Activated naive CD4-positive, alpha-beta T cell treated with anti-CD3 and anti-CD28 coated beads, Interleukin-2, amount 10 ng/mL, durations not matched to agents 7 days and 5 days (primary cell): ENCODE results near the gene ZFPL1.
A peak's percentile ranks its signal among the peaks of the same experiment; 100 is the strongest.

ENCODE experiments used
- CTCF ChIA-PET: fragments of 350-600 bp; sonication (Branson Sonifier 250); formaldehyde crosslinking; loops from one replicate; lab custom pipeline; 2021; ENCODE audit warnings: antibody characterized with exemption; lab: Charles Lee
- DNase-seq: peaks from one replicate; pipeline ENCODE4 v3.0.0-alpha.2; 2020
- H3K27ac Mint-ChIP-seq: one replicate; pipeline ENCODE4 v1.8.0; 2021; ENCODE audit warnings: mild to moderate bottlenecking, moderate library complexity, mixed read lengths
- H3K27me3 Mint-ChIP-seq: one replicate; pipeline ENCODE4 v1.8.0; 2021; ENCODE audit warnings: mild to moderate bottlenecking, mixed read lengths
- H3K36me3 Mint-ChIP-seq: one replicate; pipeline ENCODE4 v1.8.0; 2021; ENCODE audit warnings: mixed read lengths
- H3K4me1 Mint-ChIP-seq: one replicate; pipeline ENCODE4 v1.8.0; 2021; ENCODE audit warnings: mixed read lengths
- H3K4me3 Mint-ChIP-seq: one replicate; pipeline ENCODE4 v1.8.0; 2021; ENCODE audit warnings: mild to moderate bottlenecking, moderate library complexity, mixed read lengths
- H3K9me3 Mint-ChIP-seq: one replicate; pipeline ENCODE4 v1.8.0; 2021; ENCODE audit warnings: mixed read lengths

The ZFPL1 gene

GRCh38 chr11:65127473-65128181 lies 43.6 kb downstream of the ZFPL1 start:
- H3K4me3 Mint-ChIP-seq: no peak overlapping the region
- CTCF ChIA-PET: interaction anchor here (0.9 kb wide), 1 partner anchor 53 kb away, joined by 4 read pairs; no protein-coding TSS in a partner anchor
- H3K27me3 Mint-ChIP-seq: no peaks in the 10 kb centered on the region
- H3K9me3 Mint-ChIP-seq: no peaks in the 10 kb centered on the region
- no peak for DNase-seq
- peaks cover 44% of the 10 kb centered on the region for H3K36me3 Mint-ChIP-seq
- H3K4me1 Mint-ChIP-seq: peaks cover 27% of the 10 kb centered on the region
- no peak overlapping the region for H3K27ac Mint-ChIP-seq

GRCh38 chr11:65128182-65129145 lies 44.4 kb downstream of the ZFPL1 start:
- no peaks in the 10 kb centered on the region for H3K9me3 Mint-ChIP-seq
- peaks cover 29% of the 10 kb centered on the region for H3K4me1 Mint-ChIP-seq
- no peak overlapping the region for H3K4me3 Mint-ChIP-seq
- DNase-seq: no peak
- H3K27ac Mint-ChIP-seq: peak overlapping the region; percentile 37
- CTCF ChIA-PET: interaction anchor here (0.9 kb wide), 1 partner anchor 53 kb away, joined by 4 read pairs; no protein-coding TSS in a partner anchor
- H3K27me3 Mint-ChIP-seq: no peaks in the 10 kb centered on the region
- H3K36me3 Mint-ChIP-seq: peaks cover 50% of the 10 kb centered on the region

DNA sequence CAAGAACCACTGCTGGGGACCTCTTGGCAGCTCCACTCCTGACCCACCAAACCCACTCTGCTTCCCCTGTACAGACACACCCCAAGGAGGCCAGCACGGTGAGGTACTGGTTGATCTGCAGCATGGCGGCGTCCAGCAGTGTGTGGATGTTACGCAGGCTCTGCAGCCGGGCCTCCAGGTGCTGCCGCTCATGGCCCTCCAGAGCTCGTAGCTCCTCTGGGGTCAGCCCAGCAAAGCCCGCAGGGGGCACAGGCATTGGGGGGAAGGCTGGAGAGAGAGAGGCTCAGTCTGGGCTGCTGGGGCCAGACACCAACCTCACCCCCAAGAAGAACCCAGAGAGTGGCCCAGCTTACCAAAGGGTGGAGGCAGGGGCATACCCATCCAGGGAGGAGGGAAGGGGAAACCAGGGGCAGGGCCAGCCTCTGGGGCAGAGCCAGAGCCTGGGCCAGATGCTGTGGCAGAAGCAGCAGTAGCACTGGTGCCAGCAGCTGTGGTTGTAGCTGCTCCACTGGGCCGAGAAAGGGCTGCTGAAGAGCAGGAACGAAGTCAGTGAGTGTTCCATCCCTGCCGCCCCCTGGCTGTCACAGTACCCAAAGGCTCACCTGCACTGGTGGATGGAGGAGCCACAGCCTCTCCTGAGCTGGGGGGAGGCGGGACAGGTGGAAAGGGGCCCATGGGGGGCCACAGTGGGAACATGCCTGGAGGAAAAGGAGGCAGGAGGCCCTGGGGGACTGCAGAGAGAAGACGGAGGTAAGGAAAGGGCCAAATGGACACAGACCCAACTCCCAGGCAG lies 45.8 kb downstream of the ZFPL1 start:
- no peaks in the 10 kb centered on the region for H3K27me3 Mint-ChIP-seq
- no peak for DNase-seq
- CTCF ChIA-PET: no interaction called here
- no peaks in the 10 kb centered on the region for H3K9me3 Mint-ChIP-seq
- H3K36me3 Mint-ChIP-seq: peaks cover 45% of the 10 kb centered on the region
- peaks cover 22% of the 10 kb centered on the region for H3K4me1 Mint-ChIP-seq
- H3K27ac Mint-ChIP-seq: no peak overlapping the region
- no peak overlapping the region for H3K4me3 Mint-ChIP-seq

DNA sequence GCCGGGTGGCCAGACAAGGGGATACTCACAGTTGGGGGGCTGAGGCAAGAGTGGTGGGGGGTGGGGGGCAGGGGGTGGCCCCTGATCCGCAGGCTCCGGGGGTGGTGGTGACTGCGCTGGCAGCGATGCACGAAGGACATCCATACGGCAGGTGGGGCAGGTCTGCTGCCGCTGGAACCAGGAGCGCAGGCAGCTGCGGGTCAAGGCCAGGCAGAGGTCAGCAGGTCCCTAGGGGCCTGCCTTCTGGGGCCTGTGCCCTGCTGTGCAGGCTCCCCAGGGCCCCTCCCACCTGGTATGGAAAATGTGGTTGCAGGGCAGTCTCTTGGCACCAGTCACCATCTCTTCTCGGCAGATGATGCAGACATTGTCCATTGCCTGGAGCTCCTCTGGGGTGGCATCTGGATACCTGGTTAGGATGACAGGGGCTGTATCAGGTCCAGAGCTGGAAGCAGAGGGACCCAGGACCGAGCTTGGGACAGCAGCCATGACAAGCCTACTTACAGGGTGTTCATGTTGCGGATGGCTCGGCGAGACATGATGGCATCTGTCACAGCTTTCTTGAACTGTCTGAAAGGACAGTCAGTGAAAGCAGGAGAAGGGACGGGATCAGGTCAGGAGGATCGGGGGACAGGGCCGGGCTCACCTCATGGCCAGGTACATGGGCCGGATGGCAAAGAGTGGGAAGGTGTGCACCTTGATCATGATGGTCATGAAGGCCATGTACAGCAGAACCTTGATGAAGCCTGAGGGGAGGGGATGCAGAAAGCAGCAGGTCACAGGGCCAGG lies 46.8 kb downstream of the ZFPL1 start:
- no peak overlapping the region for H3K27ac Mint-ChIP-seq
- CTCF ChIA-PET: interaction anchor here (0.7 kb wide), 1 partner anchor 379 kb away, joined by 3 read pairs; no protein-coding TSS in a partner anchor
- peak overlapping the region; percentile 15 for H3K4me3 Mint-ChIP-seq
- peaks cover 37% of the 10 kb centered on the region for H3K36me3 Mint-ChIP-seq
- no peaks in the 10 kb centered on the region for H3K9me3 Mint-ChIP-seq
- DNase-seq: no peak
- H3K4me1 Mint-ChIP-seq: peaks cover 28% of the 10 kb centered on the region
- H3K27me3 Mint-ChIP-seq: no peaks in the 10 kb centered on the region

- peaks cover 34% of the 10 kb centered on the region for H3K4me1 Mint-ChIP-seq
- no peaks in the 10 kb centered on the region for H3K27me3 Mint-ChIP-seq
- no peak overlapping the region for H3K27ac Mint-ChIP-seq
- no peaks in the 10 kb centered on the region for H3K9me3 Mint-ChIP-seq
- H3K36me3 Mint-ChIP-seq: peaks cover 35% of the 10 kb centered on the region
- peak overlapping the region; percentile 15 for H3K4me3 Mint-ChIP-seq
- no peak for DNase-seq
- CTCF ChIA-PET: interaction anchor here (0.7 kb wide), 1 partner anchor 378 kb away, joined by 3 read pairs; no protein-coding TSS in a partner anchor
These were observed 47.4 kb downstream of the ZFPL1 start for GRCh38 chr11:65131417-65131776.

DNA sequence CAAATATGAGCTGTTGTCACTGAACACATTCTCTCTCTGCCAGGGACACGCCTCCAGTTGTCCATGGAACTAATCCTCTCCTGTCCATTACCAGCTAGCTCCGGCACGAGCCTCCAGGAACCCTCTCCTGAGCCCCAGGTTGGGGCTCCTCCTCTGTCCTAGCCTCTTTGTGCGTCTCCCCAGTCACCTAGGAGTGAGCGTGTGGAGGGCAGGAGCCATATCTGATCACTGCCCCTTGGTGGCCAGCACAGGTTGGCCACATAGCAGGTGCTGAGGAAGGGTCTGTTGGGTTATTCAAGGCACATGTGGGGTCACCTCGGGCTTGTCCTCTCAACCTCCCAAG lies 47.8 kb downstream of the ZFPL1 start:
- Mint-ChIP-seq H3K4me3 (peak overlapping the region; percentile 10), H3K4me1 (peaks cover 37% of the 10 kb centered on the region), H3K27me3 (no peaks in the 10 kb centered on the region), H3K9me3 (no peaks in the 10 kb centered on the region), H3K36me3 (peaks cover 31% of the 10 kb centered on the region), H3K27ac (no peak overlapping the region)
- no peak for DNase-seq
- CTCF ChIA-PET: interaction anchor here (0.7 kb wide), 1 partner anchor 378 kb away, joined by 3 read pairs; no protein-coding TSS in a partner anchor

- peak overlapping the region; percentile 99 for H3K4me3 Mint-ChIP-seq
- H3K27me3 Mint-ChIP-seq: no peaks in the 10 kb centered on the region
- peaks cover 40% of the 10 kb centered on the region for H3K4me1 Mint-ChIP-seq
- H3K27ac Mint-ChIP-seq: peak overlapping the region; percentile 100
- H3K36me3 Mint-ChIP-seq: peaks cover 27% of the 10 kb centered on the region
- H3K9me3 Mint-ChIP-seq: no peaks in the 10 kb centered on the region
- CTCF ChIA-PET: no interaction called here
- no peak for DNase-seq
These were observed 48.4 kb downstream of the ZFPL1 start for GRCh38 chr11:65132238-65132987.

DNA sequence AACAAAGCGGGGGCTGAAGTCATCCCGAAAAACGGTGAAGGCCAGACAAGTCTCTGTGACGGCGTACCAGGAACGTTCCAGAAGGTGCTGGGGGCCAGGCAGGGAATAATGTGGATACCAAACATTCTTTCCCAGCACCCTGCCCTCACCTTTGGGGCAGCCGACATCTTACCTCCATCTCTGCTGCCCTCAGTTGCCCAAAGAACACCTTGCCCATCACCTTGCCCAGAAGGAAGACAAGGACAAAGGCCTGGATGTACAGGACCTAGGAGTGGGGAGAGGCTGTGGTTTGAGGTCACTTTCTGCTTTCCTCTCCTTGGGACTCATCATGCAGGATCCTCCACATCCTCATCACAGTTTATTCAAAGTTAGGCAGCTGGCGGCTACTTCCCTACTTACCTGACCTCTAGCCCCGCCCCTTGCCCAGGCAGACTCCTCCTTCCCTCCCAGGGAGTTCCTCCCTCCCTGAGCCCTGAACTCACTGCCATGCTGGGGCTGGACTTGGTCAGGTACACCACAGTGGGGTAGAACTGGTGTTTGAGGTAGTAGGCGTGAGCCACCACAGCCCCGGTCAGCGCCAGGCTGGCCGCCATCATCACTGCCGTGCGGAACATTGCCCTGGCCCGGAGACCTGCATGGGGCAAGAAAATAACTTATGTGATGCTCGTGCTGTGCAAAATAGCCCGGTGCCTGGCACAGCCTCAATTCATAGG lies 49.1 kb downstream of the ZFPL1 start:
- CTCF ChIA-PET: interaction anchor here (3.3 kb wide), 1 partner anchor 12 kb away, joined by 9 read pairs; the partner anchor contains the start of genes FAU and MRPL49
- peaks cover 23% of the 10 kb centered on the region for H3K36me3 Mint-ChIP-seq
- peak overlapping the region; percentile 99 for H3K4me3 Mint-ChIP-seq
- peaks cover 42% of the 10 kb centered on the region for H3K4me1 Mint-ChIP-seq
- peak; percentile 81 for DNase-seq
- H3K27ac Mint-ChIP-seq: peak overlapping the region; percentile 100
- no peaks in the 10 kb centered on the region for H3K27me3 Mint-ChIP-seq
- no peaks in the 10 kb centered on the region for H3K9me3 Mint-ChIP-seq

- Mint-ChIP-seq H3K36me3 (peaks cover 23% of the 10 kb centered on the region), H3K4me1 (peaks cover 42% of the 10 kb centered on the region), H3K27me3 (no peaks in the 10 kb centered on the region), H3K27ac (peak overlapping the region; percentile 100), H3K9me3 (no peaks in the 10 kb centered on the region), H3K4me3 (peak overlapping the region; percentile 99)
- DNase-seq: peak; percentile 41
- CTCF ChIA-PET: interaction anchor here (3.3 kb wide), 1 partner anchor 12 kb away, joined by 9 read pairs; the partner anchor contains the start of genes FAU and MRPL49
These were observed 49.7 kb downstream of the ZFPL1 start for GRCh38 chr11:65133724-65134123.

DNA sequence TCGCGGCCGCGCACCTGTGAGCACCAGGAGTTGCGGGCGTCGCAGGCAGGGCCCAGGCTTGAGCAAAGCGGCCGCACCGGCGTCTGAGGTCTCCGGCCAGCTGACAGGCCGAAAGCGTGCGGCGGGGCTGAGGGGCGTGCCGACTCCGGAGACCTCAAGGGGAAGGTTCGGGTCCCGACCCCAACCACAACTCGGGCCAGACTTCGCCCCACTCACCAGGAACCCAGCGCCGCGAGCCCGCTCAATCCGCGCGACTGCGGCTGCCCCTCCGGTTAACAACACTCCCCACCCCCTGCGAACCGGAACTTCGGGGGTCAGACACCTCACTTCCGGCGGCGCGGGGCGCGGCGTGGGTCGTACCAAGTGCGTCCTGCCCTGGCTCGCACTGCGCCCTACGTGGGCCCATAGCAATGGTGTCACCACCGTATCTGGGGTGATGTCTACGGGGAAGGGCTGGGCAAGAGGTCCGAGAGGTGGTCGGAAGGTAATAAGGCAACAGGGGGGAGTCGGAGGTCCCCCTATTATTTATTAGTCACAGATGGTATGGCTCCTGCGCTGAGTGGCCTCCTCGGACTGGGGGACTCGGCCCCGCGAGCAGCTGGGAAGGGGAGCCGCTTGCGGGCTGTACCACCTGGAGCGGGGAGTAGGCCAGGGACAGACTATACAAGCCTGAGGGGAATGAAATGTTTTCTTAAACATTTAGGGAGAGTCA lies 50.4 kb downstream of the ZFPL1 start, which contains the start of gene SYVN1:
Gene SYVN1 (minus strand): TSS at position 280 of the 712 bp plus-strand sequence. CDS start 918 bp downstream, outside the sequence.
- Mint-ChIP-seq H3K36me3 (peaks cover 23% of the 10 kb centered on the region), H3K27me3 (no peaks in the 10 kb centered on the region), H3K4me1 (peaks cover 42% of the 10 kb centered on the region), H3K27ac (peak within 1 kb of the TSS; percentile 100), H3K4me3 (peak within 1 kb of the TSS; percentile 99), H3K9me3 (no peaks in the 10 kb centered on the region)
- CTCF ChIA-PET: interaction anchor here (1.3 to 3.3 kb wide), 2 partner anchors 13 to 22 kb away, joined by 3 to 9 read pairs; partner anchors contain the start of genes FAU and MRPL49
- peak; percentile 95 for DNase-seq

DNA sequence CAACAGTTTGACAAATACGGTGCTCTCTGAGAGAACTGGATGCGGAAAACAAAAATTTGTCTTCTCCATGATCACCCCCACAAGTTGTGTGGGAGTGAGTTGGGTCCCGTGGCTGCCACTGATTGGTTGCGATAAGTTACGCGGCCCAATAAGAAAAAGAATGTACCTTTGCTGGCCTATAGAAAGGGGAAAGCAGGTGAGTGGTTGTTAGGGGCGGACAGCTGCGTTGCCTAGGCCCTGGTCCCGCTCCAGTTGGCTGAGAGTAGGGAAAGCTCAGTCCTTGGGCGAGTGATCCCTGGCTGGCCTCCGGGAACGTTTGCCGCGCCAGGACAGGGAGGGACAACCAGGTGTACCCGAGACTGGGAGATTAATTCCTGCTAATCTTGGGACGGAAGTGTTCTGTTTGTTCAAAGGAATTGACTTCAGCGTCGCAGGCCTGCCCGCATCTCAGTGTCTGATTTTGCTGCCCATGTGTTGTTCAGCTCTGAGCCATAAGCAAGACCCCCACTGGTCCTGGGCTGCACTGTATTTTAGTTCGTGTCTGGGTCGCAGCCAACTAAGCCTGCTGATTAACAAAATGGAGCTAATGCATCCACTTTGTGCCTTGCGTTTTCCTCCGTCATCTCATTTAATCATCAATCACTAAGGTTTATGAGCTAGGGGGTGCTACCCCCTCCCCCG lies 51.1 kb downstream of the ZFPL1 start:
- Mint-ChIP-seq H3K4me3 (peak overlapping the region; percentile 99), H3K27me3 (no peaks in the 10 kb centered on the region), H3K4me1 (peaks cover 42% of the 10 kb centered on the region), H3K9me3 (no peaks in the 10 kb centered on the region), H3K27ac (peak overlapping the region; percentile 100), H3K36me3 (peaks cover 22% of the 10 kb centered on the region)
- peak; percentile 93 for DNase-seq
- CTCF ChIA-PET: interaction anchor here (0.9 to 3.3 kb wide), 4 partner anchors 14 to 197 kb away, joined by 3 to 9 read pairs (median 6); partner anchors contain the start of genes FAU and MRPL49
